ENCODE results near the gene CREB5.

CREB5 gene

DNA sequence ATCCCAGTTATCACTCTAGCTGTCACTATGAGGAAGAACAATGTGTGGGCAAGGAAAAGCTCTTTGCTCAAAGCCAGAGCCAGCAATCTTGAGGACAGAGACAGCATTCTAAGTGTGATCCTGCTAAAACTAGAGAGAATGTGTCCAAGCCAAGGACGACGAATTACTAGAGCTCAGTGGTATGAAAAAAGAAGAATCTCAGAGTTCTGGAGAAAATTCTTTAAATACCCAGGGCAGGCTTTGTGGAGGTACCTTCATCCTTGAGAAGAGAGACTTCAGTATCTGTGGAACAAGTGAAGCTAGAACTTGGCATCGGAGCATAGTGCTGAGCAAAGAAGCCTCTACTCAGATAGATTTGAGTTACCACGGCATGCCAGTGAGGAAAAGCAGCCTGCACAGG, 336.0 kb downstream of the CREB5 start:
- no peak for DNase-seq (ENCODE audit: low read depth)

DNA sequence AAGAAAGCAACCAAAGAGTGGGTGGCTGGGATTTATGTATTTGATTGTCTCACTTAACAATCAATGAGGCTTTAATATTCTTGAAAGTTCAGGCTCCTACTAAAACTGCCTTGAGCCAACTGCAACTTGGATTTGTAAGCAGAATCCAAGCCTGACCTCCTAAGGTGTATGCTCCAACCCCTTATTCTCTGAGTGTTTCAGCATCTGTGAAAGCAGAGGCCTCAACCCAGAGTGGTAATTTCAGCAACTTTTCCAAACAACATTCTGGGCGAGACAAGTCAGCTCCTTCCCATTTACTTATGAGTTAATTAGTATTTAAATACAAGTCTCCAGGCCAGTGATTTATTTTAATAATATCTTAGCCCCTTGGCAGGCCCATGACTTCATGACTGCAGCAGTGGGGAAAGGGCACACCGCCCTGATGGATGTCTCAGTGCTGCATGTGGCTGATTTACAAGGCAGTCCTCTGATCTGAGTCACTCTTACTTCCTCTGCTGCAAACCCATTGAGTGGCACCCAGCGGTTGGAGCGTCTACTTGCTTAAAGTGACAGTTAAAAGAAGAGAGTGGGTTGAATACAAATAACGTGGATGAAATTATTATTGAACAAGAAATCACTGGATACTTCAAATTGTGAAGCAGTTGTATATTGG, 336.7 kb downstream of the CREB5 start:
- no peak for DNase-seq (ENCODE audit: low read depth)

DNA sequence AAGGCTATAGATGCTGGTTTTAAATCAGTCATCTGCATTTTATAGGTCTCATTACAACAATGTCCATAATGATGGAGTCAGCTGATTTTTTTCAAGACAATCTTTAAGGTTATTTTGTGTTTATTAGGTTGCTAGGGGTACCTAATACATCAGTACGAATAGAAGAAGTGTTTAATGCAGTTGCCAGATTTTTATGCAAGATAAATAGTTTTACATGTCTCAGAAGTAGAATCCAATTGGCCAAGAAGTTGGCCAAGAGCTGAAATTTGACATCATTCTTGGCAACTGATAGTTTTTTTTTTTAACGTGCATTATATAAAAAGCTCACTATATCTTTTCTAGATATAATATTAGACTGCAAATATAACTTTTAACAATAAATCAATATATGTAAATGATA, 337.3 kb downstream of the CREB5 start:
- DNase-seq (ENCODE audit: low read depth): no peak

DNA sequence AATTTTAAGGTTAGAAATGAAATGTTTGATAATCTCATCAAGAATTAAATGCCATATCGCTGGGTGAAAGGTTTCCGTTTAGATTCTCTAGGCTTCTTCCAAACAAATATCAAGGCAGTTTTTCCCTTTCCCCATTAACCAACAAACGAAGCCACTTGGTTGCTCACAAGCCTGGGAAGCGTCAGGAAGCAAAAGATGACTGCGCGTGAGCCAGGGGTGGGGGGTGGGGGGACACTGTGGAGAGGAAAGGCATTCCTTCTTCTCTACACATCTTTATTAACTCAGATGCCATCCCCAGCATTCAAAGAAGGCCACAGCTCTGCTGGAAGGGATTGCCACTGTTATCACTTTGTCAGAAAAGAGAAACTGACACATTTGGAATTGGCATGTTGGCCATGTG, 338.7 kb downstream of the CREB5 start:
- no peak for DNase-seq (ENCODE audit: low read depth)

DNA sequence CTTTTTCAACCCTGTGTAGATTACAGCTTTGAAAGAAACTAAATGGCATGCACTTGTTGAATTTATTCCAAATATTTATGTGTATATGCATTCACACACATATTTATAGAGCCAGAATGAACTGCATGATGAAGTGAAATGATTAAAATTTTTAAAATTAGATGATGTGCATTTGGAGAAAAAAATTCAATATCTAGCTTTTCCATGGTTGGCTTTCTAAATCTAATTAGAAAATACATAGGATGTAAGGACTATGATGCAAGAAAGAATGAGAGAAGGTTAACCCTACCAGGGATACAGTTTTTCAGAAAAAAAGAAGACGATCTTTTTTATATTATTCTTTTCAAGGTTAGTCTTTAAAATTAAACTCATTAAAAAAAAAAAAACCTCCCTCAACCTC, 341.3 kb downstream of the CREB5 start:
- no peak for DNase-seq (ENCODE audit: low read depth)

GRCh38 chr7:28754027-28754426, 341.7 kb downstream of the CREB5 start:
- DNase-seq (ENCODE audit: low read depth): no peak

DNA sequence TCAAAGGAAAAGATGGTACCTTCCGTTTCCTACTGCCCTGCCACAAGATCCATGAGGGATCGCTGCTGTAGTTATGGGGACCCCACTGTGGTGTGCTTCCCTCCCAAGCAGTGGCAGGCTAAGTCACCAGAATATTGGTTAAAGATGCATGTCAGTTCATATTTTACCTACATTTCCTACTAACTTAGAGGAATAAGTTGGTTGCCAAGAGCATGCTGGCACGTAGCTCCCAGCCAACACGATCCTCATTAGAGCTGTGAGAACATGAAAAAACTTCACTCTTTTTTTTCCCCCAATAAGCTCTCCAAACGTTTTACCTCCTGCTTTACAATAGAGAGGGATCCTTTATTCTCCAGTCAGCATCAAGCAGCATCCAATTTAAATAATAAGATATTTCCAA, 342.1 kb downstream of the CREB5 start:
- no peak for DNase-seq (ENCODE audit: low read depth)

- no peak for DNase-seq (ENCODE audit: low read depth)
These were observed 342.9 kb downstream of the CREB5 start for GRCh38 chr7:28755255-28755654.

- DNase-seq (ENCODE audit: low read depth): no peak
These were observed 345.9 kb downstream of the CREB5 start for GRCh38 chr7:28758186-28758585.

- no peak for DNase-seq (ENCODE audit: low read depth)
These were observed 347.2 kb downstream of the CREB5 start for GRCh38 chr7:28759475-28759971.

DNA sequence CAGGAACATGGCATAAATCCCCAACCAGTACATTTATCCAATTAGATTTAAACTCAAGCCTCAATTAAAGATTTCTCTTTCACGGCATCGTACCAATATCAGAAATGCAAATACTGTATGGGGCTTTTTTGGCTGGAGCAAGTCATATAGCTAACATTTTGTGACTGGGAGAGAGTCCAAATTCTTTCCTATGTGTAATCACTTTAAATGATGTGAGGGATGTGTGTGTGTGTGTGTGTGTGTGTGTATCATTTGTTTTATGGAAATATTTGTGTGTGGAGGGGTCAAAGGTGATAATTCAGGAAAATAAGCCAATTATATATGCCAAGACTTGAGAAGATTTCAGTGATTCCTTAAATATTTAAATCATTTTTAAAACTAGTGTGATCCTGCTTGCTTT, 349.2 kb downstream of the CREB5 start:
- no peak for DNase-seq (ENCODE audit: low read depth)

DNA sequence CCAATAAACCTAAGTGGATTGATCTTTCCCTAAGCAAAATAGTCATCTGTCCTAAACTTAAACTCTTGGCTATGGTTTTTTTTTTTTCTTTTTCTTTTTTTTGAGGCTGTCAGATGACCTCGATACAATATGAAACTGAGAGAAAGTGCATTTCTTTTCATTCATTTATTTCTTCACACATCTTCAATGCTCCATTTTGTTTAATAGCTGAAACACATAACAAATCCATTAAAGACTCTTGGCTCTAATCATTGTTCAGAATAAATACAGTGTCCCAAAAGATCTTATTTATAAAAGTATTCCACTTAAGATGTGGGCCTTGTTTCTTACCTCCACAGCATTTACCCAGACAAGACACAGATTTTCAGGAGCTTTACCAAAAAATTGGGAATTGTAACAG, 350.3 kb downstream of the CREB5 start:
- no peak for DNase-seq (ENCODE audit: low read depth)

DNA sequence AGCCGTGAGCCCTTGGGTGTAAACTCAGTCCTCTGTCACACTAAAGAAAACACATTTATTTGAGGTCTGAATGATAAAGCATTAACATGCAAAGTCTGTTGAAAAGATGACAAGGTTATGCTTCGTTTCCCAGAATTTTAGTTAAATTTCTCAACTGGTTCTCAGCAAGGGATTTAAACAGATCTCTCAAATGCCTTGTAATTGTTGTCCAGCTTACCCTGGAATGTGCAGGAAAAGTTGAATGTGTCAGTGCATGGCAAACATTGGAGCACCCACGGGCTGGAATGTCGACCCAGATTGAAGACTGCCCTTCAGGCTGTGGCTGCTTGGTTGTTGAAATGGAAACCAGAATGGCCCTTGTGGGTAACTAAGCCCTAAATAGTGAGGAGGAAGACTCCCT, 354.0 kb downstream of the CREB5 start:
- DNase-seq (ENCODE audit: low read depth): no peak

DNA sequence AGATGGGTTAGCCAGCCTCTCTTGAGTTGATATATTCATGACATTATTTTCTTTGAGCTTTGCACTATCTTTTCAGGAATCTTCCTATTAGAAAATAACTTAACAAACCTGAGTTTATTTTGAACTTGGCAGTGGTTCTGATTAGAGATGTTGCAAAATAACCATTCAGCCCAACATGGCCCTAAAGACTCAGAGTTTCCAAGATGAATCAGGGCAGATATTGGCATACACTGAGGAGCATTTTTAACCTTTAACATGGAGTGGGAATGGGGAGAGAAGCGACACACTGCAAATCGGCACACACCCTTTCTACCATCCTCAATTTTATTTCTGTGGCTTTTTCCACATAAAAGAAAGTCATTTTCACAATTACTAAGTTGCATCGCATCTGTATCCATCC, 355.0 kb downstream of the CREB5 start:
- no peak for DNase-seq (ENCODE audit: low read depth)

- peak; percentile 43 for DNase-seq (ENCODE audit: low read depth)
These were observed 356.3 kb downstream of the CREB5 start for GRCh38 chr7:28768577-28769147.

GRCh38 chr7:28771906-28772622, 359.7 kb downstream of the CREB5 start:
- DNase-seq (ENCODE audit: low read depth): no peak

- no peak for DNase-seq (ENCODE audit: low read depth)
These were observed 361.3 kb downstream of the CREB5 start for GRCh38 chr7:28773423-28774145.

DNA sequence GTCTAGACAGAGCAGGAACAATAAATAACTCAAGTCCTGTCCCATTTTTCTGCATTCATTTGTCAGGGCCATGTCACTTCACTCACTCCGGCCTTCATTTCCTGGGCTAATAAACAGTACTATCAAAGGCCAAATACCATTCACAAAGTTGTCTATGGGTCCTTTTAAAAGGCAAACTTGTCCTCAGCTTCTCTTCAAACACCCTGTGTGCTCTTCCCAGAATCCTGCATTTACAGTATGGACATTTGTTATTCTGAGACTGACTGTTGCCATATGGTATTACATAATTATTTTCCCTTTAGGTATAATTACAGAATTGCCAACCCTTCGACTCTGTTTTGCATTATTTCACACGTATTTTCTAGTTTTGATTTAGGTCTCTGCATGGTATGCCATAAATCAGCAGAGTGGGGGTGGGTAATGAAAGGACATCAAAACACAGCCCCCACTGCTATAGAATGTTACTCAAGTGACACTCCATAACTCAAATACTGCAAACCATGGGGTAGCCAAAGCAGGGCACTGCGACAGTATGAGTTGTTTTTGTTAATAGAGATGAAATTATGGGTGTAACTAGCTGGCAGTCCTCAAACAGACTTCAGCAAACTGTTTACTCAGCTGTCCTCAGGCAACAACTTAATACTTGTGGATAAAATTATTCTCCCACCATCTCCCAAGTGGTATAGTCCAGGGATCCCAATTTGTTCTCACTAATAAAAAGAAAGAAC, 362.1 kb downstream of the CREB5 start:
- no peak for DNase-seq (ENCODE audit: low read depth)

DNA sequence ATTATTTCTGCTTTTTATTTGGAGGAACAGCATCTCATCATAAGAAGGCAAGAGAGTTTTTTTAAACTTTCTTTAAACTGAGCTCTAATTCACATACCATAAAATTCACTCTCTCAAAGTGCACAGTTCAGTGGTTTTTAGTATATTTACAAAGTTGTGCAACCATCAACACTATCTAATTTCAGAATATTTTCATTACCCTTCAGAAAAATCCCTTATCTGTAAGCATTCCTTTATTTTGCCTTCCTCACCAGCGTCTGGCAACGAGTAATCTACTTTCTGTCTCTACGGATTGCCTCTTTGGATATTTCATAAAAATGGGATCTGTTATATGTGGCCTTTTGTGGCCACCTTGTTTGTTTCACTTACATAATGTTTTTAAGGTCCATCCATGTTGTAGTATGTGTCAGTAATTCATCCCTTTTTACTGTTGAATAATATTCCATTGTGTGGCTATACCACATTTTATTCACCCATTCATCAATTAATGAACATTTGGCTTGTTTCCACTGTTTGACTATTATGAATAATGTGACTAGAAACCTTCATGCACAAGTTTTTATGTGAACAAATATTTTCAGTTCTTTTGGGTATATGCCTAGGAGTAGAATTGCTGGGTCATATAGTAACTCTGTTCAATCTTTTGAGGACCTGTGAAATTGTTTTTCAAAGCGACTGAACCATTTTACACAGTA, 364.3 kb downstream of the CREB5 start:
- DNase-seq (ENCODE audit: low read depth): no peak

DNA sequence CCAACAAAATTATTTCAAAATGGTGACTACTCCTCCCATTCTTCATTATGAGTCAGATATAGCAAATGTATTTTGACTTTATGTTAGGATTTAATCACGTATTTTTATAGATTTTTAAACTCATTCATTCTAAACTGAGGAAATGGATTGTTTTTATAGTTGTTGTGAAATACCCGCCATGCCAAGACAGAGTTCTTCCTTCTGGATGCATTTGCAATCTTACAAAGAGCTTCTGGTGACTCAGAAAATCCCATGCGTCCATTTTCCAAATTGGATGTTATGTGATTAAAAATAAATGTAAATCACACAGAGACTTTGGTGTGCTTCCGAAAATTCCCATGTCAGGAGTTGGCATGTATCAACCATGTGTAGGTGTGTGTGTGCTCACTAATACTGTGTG, 366.5 kb downstream of the CREB5 start:
- DNase-seq (ENCODE audit: low read depth): no peak

DNA sequence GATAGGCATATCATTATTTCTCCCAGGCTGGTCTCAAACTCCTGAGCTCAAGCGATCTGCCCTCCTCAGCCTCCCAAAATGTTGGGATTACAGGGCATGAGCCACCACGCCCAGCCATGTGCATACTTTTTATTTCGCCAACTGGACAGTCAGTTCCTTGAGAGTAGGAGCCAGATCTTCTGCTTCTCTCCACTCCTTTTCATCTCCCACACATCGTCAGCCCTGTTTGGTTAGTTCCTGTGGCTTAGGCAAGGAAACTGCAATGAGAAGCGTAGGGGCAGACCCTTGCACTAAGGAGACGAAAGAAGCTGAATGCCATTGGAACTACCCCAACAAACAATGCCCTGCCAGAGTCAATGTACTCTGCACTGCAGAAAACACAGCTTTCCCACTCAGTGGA, 367.6 kb downstream of the CREB5 start:
- no peak for DNase-seq (ENCODE audit: low read depth)

DNA sequence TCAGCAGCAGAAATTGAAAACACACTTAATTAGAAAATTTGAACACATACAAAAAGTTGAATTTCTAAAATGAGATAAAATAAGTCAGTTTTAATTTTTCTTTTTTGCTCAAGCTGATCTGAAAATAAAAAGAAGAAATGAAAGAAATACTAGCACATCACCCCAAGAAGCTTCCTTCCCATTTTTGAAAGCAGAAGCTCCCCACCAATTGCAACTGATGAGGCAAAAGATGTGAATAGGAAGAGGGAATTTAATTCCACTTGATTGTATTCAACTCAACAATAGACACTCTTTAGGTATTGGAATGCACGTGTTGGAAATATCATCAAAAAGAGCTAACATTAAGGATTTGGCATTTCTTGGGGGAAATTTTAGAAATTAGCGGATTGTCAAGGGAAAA, 370.0 kb downstream of the CREB5 start:
- no peak for DNase-seq (ENCODE audit: low read depth)

All from non-pigmented ciliary epithelial cell (primary cell).